ENCODE results near the gene PPP1R12A.

GRCh38 chr12:79835377-79835843 lies 99.5 kb downstream of the PPP1R12A start:
- TF ChIP-seq SUZ12 (IDR thresholded peaks at IDR 0.05; ENCODE audit: extremely low read depth, insufficient read depth, insufficient read length) = no peak
- no peak for TF ChIP-seq YY1 (IDR thresholded peaks at IDR 0.05; ENCODE audit: insufficient read depth, insufficient read length)

Measured in NT2/D1 (cell line).